Activated T-cell treated with anti-CD3 and anti-CD28 coated beads, Interleukin-2, amount 50 U/mL, for 24 hours (primary cell): ENCODE results near the gene TNS1.

Source experiments
- DNase-seq: peaks from one replicate; pipeline ENCODE4 v3.0.0-alpha.2; 2020
- H3K27ac Mint-ChIP-seq: 2 replicates; pipeline ENCODE4 v1.8.0; 2020; ENCODE audit warnings: mild to moderate bottlenecking, mixed read lengths
- H3K27me3 Mint-ChIP-seq: 2 replicates; pipeline ENCODE4 v1.8.0; 2020; ENCODE audit warnings: mixed read lengths
- H3K36me3 Mint-ChIP-seq: 2 replicates; pipeline ENCODE4 v1.8.0; 2020; ENCODE audit warnings: low read depth, mixed read lengths
- H3K4me1 Mint-ChIP-seq: 2 replicates; pipeline ENCODE4 v1.8.0; 2020; ENCODE audit warnings: low read depth, mixed read lengths
- H3K4me3 Mint-ChIP-seq: 2 replicates; pipeline ENCODE4 v1.8.0; 2020; ENCODE audit warnings: mild to moderate bottlenecking, moderate library complexity, mixed read lengths
- H3K9me3 Mint-ChIP-seq: 2 replicates; pipeline ENCODE4 v1.8.0; 2020; ENCODE audit warnings: mixed read lengths

Gene TNS1

DNA sequence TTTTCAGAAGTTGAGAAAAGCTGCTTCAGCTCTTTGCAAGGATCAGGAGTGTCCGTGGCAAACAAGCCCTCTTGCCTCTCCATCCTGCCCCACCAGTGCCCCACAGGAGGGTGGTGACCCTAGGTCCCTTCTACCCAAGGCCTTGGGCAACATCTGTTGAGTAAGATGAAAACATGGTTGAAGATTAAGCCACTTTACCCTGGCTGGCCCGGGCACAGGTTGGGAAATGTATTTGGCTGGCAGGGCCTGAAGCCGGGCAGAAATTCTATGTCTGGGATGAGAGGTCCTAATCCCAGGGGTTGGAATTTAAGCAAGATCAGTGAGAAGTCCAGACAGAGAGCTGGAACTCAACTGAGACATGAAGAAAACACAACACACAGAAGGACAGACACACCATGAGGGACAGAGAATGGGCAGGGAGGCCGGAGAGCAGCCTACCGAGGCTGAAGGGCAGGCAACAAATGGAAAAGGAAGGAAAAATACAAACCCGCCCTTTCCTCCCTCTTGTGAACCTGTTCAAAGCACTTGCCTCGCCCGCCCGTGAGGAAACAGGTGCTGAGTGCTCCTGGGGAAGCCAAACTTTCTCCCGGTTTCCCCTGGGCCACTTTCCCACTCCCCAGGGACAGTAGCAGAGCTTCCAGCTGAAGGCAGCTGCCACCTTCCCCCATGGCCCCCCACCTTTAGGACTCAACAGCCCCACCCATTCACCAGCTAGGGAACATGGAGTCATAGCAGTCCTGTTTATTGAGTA, 86.1 kb downstream of the TNS1 start:
- peaks cover 8% of the 10 kb centered on the region for H3K27me3 Mint-ChIP-seq
- H3K27ac Mint-ChIP-seq, result no peak overlapping the region

DNA sequence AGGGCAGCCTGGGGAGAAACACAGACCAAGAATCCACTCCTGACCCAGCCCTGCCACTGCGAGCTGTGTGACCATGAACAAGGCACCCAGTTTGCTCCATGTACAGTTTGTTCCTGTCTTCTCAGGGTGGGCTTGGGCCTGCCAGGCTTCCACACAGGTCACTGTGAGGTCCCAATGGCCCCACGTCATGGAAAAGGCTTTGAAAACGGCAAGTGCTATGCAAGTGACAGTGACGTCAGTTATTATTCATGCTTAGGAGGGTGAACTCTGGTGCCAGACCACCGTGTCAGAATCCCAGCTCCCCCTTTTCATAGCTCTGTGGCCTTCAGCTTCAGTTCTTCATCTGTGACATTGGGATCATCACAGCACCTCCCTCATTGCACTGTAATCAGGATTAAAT, 87.1 kb downstream of the TNS1 start:
- no peak for DNase-seq
- peaks cover 8% of the 10 kb centered on the region for H3K27me3 Mint-ChIP-seq
- no peak overlapping the region for H3K27ac Mint-ChIP-seq
- no peak overlapping the region for H3K4me3 Mint-ChIP-seq
- H3K9me3 Mint-ChIP-seq, result no peaks in the 10 kb centered on the region
- no peaks in the 10 kb centered on the region for H3K36me3 Mint-ChIP-seq
- no peaks in the 10 kb centered on the region for H3K4me1 Mint-ChIP-seq

More for the DNA sequence above, 86.1 kb downstream of the TNS1 start:
- H3K9me3 Mint-ChIP-seq, result no peaks in the 10 kb centered on the region
- H3K36me3 Mint-ChIP-seq, result no peaks in the 10 kb centered on the region
- no peak for DNase-seq
- H3K4me1 Mint-ChIP-seq, result no peaks in the 10 kb centered on the region
- no peak overlapping the region for H3K4me3 Mint-ChIP-seq

DNA sequence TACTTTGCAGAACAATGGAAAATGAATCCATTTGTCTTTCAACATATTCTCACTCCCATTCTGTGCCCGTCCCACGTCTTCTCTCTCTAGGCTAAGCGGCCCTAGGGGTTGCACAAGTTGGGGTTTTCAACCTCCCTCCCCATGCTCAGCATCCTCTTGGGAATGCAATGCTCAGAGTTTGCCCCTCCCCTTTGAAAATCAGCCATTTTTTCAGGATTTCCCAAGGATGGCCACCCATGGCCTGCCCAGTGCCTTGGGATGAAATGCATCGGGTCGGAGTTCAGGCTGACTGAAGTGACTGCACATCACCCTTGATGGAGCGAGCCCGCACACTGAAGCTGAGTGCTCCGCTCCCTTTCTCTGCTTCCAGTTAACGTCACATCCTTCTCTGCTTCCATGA, 87.9 kb downstream of the TNS1 start:
- no peak for DNase-seq
- Mint-ChIP-seq H3K4me1 (no peaks in the 10 kb centered on the region), H3K27me3 (peaks cover 8% of the 10 kb centered on the region), H3K9me3 (no peaks in the 10 kb centered on the region), H3K27ac (no peak overlapping the region), H3K4me3 (no peak overlapping the region), H3K36me3 (no peaks in the 10 kb centered on the region)

DNA sequence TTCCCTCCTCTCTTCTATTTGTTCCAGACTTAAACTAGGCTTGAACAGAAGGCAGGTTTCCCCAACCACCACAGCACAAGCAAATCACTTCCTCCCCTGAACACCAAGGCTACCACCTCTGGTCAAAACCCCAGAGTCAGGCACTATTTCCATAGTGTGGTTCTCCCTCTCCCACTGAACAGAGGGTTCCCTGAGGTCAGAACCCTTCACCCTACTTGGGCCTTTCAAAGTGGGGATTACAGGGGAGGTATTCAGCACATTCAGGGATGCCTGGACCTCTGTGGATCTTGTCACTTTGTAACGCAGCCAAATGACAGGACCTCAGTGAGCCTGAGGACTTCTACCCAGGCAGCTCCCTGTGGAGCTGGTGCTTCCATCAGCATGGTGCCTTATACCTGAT, 88.7 kb downstream of the TNS1 start:
- H3K9me3 Mint-ChIP-seq, result no peaks in the 10 kb centered on the region
- H3K36me3 Mint-ChIP-seq, result no peaks in the 10 kb centered on the region
- H3K4me3 Mint-ChIP-seq, result no peak overlapping the region
- no peak overlapping the region for H3K27ac Mint-ChIP-seq
- H3K27me3 Mint-ChIP-seq, result peaks cover 8% of the 10 kb centered on the region
- H3K4me1 Mint-ChIP-seq, result no peaks in the 10 kb centered on the region
- no peak for DNase-seq

DNA sequence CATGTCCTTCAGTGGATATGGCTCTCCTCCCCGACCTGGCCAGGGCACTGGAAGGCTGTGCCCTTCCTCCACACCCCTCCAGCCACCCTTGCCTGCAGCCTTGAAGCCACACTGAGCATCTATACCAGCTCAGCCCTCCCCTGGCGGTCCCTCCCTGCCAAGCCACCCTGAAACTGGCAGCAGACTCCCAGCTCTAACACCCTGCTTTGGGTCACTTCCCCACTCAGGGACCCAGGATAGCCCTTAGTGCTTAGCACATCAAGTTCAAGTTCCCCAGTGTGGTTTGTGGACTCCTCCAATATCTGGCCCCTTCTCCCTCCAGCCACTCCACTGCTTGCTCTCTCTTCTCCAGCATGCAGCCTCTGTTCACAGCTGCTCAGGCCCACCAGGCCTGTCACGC, 89.4 kb downstream of the TNS1 start:
- no peak for DNase-seq
- Mint-ChIP-seq H3K27me3 (peaks cover 8% of the 10 kb centered on the region), H3K4me1 (no peaks in the 10 kb centered on the region), H3K4me3 (no peak overlapping the region), H3K27ac (no peak overlapping the region), H3K36me3 (no peaks in the 10 kb centered on the region), H3K9me3 (no peaks in the 10 kb centered on the region)

DNA sequence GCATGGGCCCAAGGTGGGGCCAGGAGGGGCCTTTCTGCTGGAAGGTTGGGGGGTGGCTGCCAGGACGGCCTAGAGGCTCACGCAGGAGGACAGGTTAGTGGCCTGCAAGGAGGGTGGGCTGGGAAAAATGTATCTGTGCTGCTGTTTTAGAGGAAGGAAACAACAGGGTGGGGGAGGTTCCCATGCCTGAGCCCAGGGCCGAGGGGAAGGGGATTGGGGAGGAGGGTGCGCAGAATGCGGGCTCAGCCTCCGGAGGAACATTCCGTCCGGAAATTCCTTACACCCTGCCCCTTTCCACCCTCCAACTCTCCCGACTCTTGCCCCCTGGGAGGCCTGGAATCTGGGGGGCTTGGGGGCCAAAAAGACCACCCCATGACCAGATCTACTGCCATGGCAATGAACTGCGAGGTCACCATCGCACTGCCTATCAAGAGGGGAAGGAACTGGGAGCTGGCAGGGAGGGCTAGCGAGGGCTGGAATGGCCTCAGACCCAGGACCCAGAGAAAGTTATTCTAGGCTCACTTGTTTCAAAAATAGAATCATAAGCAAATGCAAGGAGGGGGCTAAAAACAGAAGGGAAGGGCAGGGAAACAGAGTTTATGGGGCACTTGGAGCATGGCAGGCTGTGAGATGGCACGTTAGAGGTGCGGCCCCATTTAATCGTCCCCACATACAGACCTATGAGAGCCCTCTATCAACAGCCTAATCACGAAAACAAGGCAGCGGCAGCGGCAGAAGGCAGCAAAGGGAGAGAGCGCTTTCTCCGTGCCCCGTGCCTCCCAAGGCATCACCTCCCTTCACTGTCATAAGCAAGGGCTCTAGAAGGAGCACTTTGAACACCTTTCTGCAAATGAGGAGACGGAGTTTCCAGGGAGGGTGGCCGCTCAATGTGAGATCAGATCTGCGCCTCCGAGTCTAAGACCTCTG, 90.4 kb downstream of the TNS1 start:
- Mint-ChIP-seq H3K9me3 (no peaks in the 10 kb centered on the region), H3K4me1 (no peaks in the 10 kb centered on the region), H3K4me3 (no peak overlapping the region), H3K27ac (no peak overlapping the region), H3K27me3 (peaks cover 4% of the 10 kb centered on the region), H3K36me3 (no peaks in the 10 kb centered on the region)
- no peak for DNase-seq

DNA sequence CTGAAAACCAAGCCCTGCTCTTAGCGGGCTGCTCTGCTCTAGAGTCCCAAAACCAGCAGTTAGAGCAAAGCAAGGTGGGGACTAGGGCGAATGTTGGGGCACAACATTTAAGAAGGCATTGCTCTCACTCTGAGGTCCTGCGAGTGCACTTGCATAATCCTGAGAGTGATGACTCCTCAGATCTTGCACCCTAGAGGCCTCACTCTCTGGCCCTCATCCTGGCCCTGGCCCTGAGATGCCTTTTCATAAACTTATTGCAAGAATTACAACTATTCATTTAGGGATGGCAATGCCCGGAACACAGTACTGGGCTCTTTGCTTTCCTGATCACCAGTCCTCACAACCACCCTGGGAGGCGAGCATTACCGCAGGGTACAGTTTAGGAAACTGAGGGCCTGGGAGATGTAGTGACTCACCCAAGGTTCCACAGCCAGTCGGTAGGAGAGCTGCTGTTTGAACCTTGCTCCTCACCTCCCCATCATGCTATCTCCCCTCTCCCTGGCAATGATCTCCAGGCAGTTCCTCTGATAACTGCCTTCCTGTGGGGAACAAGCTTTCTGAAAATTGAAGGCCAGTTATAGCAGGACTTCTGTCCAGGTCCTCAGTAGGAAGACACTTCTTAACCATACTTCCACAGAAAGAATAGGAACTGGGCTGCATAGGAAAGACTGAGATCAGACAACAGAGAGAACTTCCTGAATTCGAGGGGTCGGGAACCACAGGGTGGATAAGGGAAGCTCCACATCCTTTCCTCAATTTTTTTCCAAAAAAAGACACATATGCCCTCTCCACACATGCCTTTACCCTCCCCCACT, 91.3 kb downstream of the TNS1 start:
- Mint-ChIP-seq H3K36me3 (no peaks in the 10 kb centered on the region), H3K4me3 (no peak overlapping the region), H3K27me3 (peaks cover 13% of the 10 kb centered on the region), H3K9me3 (no peaks in the 10 kb centered on the region), H3K4me1 (no peaks in the 10 kb centered on the region), H3K27ac (no peak overlapping the region)
- no peak for DNase-seq

DNA sequence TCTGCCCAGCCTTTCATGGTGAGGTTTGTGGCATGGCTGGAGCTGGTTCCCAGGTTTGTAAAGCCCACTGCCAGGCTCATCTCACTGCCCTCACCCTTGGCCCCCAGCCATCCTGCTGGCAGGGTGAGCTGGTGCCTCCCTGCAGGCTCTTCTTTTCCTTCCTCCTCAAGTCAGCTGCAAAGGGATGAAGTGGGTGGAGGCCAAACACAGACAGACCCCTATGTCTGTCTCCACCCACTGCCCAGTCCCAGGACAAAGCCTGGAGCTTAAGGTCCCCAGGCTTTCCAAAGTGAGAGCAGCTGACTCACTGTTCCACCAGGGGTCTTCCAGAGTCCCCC, 92.0 kb downstream of the TNS1 start:
- Mint-ChIP-seq H3K27me3 (peaks cover 17% of the 10 kb centered on the region), H3K4me3 (no peak overlapping the region), H3K9me3 (no peaks in the 10 kb centered on the region), H3K36me3 (no peaks in the 10 kb centered on the region), H3K27ac (no peak overlapping the region), H3K4me1 (peaks cover under 1% of the 10 kb centered on the region)
- DNase-seq, result no peak

DNA sequence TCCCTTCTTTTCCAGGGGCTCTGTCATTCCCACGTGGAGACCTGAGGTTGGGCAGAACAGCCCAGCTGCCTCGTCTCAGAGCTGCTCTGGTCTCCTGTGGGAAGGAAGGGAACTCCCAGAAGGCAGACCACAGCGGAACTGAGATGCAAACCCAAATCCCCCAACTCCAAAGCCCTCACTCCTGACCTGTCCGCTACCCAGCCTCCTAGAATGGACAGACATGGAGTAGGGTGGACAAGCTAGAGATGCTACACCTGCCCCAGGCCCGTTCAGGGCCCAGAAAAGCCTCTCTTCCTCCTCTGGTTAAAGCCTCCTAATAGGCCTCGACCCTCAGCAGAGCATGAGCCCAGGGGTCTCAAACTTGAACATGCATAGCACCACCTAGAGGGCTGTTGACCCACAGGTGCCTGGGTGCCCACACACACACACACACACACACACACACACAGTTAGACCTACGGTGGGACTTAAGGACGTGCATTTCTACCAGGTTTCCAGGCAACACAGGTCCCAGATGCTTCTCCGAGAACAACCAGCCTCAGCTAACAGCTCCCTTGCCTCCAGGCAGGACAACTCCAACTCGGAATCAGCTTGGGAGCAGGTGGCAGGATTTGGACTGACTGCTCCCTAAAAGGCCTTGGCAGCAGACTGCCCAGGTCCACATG, 93.5 kb downstream of the TNS1 start:
- no peak overlapping the region for H3K4me3 Mint-ChIP-seq
- no peak for DNase-seq
- no peak overlapping the region for H3K27ac Mint-ChIP-seq
- H3K9me3 Mint-ChIP-seq, result no peaks in the 10 kb centered on the region
- no peaks in the 10 kb centered on the region for H3K36me3 Mint-ChIP-seq
- peaks cover 2% of the 10 kb centered on the region for H3K4me1 Mint-ChIP-seq
- peaks cover 31% of the 10 kb centered on the region for H3K27me3 Mint-ChIP-seq

DNA sequence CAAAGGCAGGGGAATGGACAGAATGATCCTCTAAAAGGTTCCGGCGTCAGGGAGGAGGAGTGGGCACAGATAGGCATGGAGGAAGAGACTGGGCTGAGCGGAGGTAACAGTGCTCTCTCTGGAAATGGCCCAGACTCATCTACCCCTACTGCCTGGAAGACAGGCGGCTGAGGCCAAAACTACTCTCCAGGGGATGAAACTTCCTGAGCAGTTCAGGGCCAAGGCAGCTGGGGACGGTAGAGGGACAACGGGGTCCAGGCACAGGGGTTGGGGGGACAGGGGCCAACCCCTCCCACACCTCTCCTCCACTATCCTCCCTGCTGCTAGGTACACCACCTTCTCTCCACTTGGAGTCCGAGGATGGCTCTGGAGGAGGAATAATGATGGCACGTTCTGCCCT, 94.3 kb downstream of the TNS1 start:
- H3K4me1 Mint-ChIP-seq, result peaks cover 2% of the 10 kb centered on the region
- no peak overlapping the region for H3K4me3 Mint-ChIP-seq
- no peaks in the 10 kb centered on the region for H3K36me3 Mint-ChIP-seq
- no peak for DNase-seq
- peaks cover 29% of the 10 kb centered on the region for H3K27me3 Mint-ChIP-seq
- no peak overlapping the region for H3K27ac Mint-ChIP-seq
- H3K9me3 Mint-ChIP-seq, result no peaks in the 10 kb centered on the region

DNA sequence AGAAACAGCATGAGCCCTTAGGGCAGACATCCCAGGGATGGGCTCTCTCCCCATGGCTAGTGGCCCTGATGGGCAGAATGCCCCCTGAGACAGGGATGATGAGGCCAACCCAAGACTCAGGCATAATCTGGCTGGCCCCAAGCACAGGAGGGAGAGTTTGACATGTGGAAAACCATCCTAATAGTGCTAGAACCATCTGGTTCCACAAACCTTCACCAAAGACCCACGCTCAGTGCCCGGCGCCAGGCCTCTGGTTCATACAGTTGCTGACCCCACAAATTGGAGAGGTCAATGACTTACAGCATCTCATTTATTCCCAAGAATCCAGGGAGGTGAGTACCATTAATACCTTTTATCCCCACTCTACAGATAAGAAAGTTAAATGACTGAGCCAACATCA, 95.5 kb downstream of the TNS1 start:
- peaks cover 2% of the 10 kb centered on the region for H3K4me1 Mint-ChIP-seq
- peaks cover 27% of the 10 kb centered on the region for H3K27me3 Mint-ChIP-seq
- no peak overlapping the region for H3K27ac Mint-ChIP-seq
- no peaks in the 10 kb centered on the region for H3K9me3 Mint-ChIP-seq
- DNase-seq, result no peak
- no peaks in the 10 kb centered on the region for H3K36me3 Mint-ChIP-seq
- no peak overlapping the region for H3K4me3 Mint-ChIP-seq

DNA sequence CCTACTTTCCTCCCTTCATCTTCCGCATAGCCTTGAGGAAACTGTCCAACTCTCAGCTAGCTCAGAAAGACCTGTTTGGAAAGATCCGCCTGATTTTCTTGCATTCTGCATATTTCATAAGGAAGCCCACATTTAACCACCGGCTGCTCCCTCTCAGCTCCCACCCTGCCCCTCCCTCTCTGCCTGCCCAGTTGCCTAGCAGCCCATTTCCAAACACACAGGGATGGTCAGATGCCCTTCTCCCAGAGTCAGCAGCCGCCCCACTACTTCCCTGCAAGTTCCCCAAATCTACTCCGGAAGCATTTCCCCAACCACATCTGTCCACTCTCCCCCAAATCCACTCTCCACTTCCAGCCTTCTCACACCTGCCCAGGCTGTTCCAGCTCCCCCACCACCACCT, 96.0 kb downstream of the TNS1 start:
- H3K4me3 Mint-ChIP-seq, result no peak overlapping the region
- no peaks in the 10 kb centered on the region for H3K9me3 Mint-ChIP-seq
- H3K27me3 Mint-ChIP-seq, result peaks cover 27% of the 10 kb centered on the region
- peaks cover 2% of the 10 kb centered on the region for H3K4me1 Mint-ChIP-seq
- H3K27ac Mint-ChIP-seq, result no peak overlapping the region
- DNase-seq, result no peak
- no peaks in the 10 kb centered on the region for H3K36me3 Mint-ChIP-seq

DNA sequence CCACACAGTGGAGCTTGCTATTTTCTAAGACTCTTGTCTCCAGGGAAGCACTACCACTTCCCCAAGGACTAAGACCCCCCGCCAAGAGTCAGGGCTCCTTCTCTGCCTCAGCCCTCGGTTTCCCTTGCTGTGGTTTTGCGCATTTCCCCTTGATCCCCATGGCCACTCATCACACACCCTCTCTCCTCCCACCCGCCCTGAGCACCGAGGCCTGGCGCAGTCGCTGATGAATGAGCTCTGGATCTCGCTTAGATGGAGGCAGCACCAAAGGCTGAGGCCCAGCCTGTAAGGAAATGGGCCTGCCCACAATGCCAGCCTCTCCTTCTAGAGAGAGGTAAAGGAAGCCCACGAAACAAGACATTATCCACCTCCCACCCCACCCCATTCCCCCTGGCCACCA, 96.9 kb downstream of the TNS1 start:
- Mint-ChIP-seq H3K27ac (no peak overlapping the region), H3K9me3 (no peaks in the 10 kb centered on the region), H3K27me3 (peaks cover 27% of the 10 kb centered on the region), H3K4me1 (peaks cover 2% of the 10 kb centered on the region), H3K36me3 (no peaks in the 10 kb centered on the region), H3K4me3 (no peak overlapping the region)
- no peak for DNase-seq

DNA sequence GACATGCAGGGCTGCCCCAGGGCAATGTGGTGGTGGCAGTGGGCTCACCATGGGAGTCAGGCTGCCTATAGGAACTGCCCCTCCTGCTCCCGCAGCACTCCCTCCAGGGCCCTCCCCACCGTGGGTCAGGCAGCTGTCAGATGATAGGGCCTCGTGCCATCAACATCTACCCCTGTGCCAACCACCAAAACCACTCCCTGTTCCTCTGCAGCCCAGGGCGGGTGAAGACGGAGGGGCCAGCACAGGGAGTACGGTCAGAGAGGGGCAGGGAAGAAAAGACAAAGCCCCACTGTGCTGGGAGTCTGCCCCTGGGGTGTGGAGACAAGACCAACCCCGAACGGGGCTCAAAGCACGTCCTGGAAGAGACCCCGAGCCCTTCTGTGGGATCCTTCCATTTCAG, 97.4 kb downstream of the TNS1 start:
- Mint-ChIP-seq H3K27ac (no peak overlapping the region), H3K36me3 (no peaks in the 10 kb centered on the region), H3K4me1 (peaks cover 2% of the 10 kb centered on the region), H3K9me3 (no peaks in the 10 kb centered on the region), H3K27me3 (peaks cover 27% of the 10 kb centered on the region), H3K4me3 (no peak overlapping the region)
- DNase-seq, result no peak
